GM12874 (cell line): ENCODE measurements around the gene TMEM236.

Source experiments
- CTCF ChIP-seq: IDR thresholded peaks from 2 replicates; pipeline ENCODE4 v1.5.1; 2011; ENCODE audit warnings: low read depth, mild to moderate bottlenecking, control low read depth, low read length, moderate library complexity; ENCODE audit not compliant: insufficient read depth

The TMEM236 gene

GRCh38 chr10:17790651-17791050 is 38.6 kb downstream of the TMEM236 start:
- no peak for TF ChIP-seq CTCF

- no peak for TF ChIP-seq CTCF
These were observed 41.0 kb downstream of the TMEM236 start for GRCh38 chr10:17792991-17793390.

GRCh38 chr10:17793823-17794644 is 42.0 kb downstream of the TMEM236 start:
- TF ChIP-seq CTCF, result no peak

- TF ChIP-seq CTCF, result no peak
These were observed 43.1 kb downstream of the TMEM236 start for GRCh38 chr10:17795083-17795482.

GRCh38 chr10:17795813-17796594 is 44.0 kb downstream of the TMEM236 start:
- TF ChIP-seq CTCF, result no peak

GRCh38 chr10:17801507-17801906 is 49.5 kb downstream of the TMEM236 start:
- peak; percentile 21; the same call in 1 of the 2 replicates for TF ChIP-seq CTCF

GRCh38 chr10:17802350-17802749 is 50.3 kb downstream of the TMEM236 start:
- no peak for TF ChIP-seq CTCF
